ENCODE results near the gene CAMSAP2.

DNA sequence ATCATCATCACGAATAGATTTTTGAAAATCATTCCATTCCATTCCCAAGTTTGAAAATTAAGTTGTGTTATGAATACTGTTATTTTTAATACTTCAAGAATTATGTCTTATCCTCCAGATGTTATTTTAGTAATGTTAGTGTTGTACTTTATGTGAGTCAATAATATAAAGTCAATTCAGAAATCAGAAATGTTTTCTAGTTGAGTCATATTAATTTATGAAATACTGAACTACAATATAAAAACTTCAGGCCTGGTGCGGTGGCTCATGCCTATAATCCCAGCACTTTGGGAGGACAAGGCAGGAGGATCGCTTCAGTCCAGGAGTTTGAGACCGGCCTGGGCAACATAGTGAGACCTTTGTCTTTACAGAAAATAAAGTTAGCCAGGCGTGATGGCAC is 95.7 kb downstream of the CAMSAP2 start:
- TF ChIP-seq, protein P1, sequence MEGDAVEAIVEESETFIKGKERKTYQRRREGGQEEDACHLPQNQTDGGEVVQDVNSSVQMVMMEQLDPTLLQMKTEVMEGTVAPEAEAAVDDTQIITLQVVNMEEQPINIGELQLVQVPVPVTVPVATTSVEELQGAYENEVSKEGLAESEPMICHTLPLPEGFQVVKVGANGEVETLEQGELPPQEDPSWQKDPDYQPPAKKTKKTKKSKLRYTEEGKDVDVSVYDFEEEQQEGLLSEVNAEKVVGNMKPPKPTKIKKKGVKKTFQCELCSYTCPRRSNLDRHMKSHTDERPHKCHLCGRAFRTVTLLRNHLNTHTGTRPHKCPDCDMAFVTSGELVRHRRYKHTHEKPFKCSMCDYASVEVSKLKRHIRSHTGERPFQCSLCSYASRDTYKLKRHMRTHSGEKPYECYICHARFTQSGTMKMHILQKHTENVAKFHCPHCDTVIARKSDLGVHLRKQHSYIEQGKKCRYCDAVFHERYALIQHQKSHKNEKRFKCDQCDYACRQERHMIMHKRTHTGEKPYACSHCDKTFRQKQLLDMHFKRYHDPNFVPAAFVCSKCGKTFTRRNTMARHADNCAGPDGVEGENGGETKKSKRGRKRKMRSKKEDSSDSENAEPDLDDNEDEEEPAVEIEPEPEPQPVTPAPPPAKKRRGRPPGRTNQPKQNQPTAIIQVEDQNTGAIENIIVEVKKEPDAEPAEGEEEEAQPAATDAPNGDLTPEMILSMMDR (conservative IDR thresholded peaks at IDR 0.05 in 1 of 2, IDR thresholded peaks at IDR 0.05 in 1 of 2; ENCODE audit: extremely low read depth in 1 of 2, insufficient read depth in 1 of 2, low read depth in 1 of 2, low read length in 2 of 2) = no peak
- no peak for TF ChIP-seq EZH2 (IDR thresholded peaks at IDR 0.05; ENCODE audit: borderline replicate concordance, low read length)
